Stimulated activated CD4-positive, alpha-beta T cell treated with anti-CD3 and anti-CD28 coated beads, Interleukin-1b, Interleukin-23, amount 100 ng/mL, for 1 hour (primary cell): Measurements from ENCODE around the gene RFX1.

Experiments used
- DNase-seq, 2 donors: peaks; one replicate each; pipeline ENCODE4 v3.0.0-alpha.2; 2020; ENCODE audit warnings: low read depth in 2 of 2

RFX1 gene

DNA sequence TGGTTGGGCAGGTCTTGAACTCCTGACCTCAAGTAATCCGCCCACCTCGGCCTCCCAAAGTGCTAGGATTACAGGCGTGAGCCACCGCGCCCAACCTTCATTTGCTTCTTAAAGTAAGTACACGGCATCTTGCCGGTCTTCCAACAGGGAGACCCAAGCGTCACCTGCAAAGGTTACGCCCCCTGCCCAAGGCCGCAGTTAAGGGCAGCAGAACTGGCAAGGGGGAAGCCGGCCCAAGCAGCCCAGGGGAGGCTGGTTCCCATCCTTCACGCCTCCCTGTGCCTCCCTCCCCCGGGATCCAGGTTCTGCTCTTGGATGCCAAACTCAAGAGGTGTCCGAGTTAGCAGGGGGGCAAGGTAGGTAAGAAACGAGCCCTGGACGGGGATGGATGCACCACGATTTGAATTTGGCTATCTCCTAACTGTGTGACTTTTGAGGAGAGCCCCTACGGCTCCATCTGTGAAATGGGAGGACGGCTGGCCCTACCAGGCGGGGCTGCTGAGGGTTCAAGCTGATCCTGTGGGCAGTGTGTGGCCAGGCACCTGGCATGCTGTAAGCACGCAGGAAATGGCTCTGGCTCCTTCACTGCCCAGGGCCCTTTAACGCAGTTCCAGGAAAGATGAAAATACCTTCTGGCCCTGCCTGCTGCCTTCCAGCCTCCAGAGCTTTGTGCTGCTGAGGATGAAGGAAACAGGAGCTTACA is 9.0 kb downstream of the RFX1 start:
- no peak for DNase-seq

DNA sequence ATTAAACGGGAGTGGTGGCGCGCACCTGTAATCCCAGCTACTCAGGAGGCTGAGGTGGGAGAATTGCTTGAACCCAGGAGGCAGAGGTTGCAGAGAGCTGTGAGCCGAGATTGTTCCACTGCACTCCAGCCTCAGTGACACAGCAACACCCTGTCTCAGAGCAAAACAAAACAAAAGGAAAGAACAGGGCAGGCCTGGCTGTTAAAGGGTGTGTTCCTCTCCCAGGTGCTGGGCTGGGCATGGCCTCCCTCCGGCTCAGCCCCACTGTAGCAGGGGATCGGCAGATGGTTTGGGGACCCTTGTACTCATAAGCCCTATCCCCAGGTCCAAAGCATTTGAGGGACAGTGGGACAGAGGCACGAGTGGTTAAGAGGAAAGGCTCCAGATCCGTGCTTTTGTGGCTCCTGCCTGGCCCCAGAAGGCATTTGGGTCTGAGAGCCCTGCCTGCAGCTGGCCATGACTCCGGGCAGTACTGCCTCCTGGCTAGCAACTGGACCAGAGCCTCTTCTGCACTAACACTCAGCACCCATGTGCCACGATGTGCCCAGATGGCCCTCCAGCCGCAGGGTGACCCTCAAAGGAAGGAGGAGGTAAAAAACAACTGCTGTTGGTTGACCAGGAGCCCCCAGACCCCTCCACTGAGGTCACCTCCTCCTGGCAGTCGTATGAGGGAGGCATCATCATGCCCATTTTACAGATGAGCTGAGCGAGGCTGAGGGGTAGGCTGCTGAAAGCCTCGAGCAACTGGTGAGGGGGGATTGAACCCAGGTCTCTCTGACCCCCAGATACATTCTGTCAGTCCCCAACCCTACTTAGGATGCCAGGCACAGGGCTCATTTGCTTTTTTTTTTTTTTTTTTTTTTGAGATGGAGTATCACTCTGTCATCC is 10.0 kb downstream of the RFX1 start:
- DNase-seq, result no peak

DNA sequence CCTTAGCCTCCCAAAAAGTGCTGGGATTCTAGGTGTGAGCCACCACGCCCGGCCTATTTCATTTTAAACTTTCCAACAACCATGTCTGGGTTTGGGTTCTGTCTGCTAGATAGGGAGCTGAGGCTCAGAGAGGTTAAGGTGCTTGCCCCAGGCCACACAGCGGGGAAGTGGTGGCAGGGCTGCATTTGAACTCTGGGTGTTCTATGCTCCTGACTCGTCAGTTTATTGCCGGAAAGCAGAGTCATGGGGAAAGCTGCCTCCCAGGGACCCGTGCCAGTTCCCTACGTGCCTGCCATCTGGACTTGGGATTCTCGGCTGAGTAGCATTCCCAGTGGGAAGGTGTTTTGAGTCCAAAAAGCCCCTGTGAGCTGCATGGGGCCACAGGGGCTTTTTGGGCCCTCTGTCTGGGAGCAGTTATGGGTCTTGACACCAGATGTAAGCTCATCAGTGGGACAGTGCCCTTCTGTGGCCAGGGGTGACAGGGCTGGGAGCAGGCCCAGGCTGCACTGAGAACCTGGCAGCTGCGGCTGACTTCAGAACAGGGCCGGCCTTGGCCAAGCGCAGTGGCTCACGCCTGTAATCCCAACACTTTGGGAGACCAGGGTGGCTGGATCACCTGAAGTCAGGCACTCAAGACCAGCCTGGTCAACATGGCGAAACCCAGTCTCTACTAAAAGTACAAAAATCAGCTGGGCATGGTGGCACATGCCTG is 10.9 kb downstream of the RFX1 start:
- DNase-seq, result no peak

DNA sequence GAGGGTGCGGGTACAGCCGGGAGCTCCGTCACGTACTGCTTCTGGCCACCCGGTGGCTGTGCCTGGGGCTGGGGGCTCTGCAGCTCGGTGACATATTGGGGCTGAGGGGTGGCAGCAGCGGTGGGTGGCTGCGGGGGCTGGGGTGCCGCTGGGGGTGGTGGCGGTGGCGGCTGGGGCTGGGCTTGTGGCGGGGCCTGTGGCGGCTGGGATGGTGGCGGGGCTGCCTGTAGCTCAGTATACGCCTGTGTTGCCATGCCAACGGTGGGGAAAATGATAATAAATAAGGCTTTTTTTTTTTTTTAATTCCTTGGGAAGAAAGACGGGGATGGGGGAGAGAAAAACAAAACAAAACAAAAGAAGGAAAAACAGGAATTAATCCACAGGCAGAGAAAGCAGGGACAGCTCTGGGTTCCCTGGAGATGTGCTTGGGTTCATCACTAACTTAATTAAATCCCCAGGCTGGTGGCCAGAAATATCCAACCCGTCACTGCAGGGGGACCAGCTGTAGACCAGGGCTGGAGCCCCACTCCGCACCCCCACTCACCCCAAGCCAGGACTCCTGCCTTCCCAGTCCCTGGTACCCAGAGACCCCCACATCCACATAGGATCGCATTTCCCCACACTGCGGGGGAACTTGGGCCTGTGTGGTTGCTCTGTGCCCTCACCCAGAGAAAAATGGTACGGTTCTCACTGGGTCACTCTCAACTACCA is 12.4 kb downstream of the RFX1 start:
- no peak for DNase-seq

- DNase-seq, result no peak
These were observed 14.1 kb downstream of the RFX1 start for GRCh38 chr19:13992025-13992424.

DNA sequence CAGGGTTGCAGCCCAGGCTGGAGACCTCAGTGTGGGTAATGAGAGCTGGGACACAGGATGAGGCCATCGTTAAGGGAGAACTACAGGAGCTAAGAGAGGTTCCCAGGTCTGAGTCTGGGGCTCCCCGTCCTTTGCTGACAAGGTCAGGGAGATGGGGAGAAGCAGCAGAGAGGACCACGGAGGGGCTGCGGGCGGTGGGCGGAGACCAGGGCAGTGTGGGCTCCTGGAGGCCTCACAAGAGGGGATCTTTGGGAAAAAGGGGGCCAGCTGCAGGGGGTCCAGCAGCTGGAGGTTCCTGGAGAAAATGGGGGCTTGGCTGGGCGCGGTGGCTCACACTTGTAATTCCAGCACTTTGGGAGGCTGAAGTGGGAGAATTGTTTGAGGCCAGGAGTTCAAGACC is 16.0 kb downstream of the RFX1 start:
- DNase-seq, result no peak

GRCh38 chr19:13989487-13989886 is 16.6 kb downstream of the RFX1 start:
- DNase-seq, result no peak

GRCh38 chr19:13987101-13987890 is 18.8 kb downstream of the RFX1 start:
- no peak for DNase-seq

GRCh38 chr19:13986348-13986904 is 19.7 kb downstream of the RFX1 start:
- DNase-seq, result peak; percentile 94 to 98

GRCh38 chr19:13985771-13986347 is 20.3 kb downstream of the RFX1 start:
- no peak for DNase-seq

DNA sequence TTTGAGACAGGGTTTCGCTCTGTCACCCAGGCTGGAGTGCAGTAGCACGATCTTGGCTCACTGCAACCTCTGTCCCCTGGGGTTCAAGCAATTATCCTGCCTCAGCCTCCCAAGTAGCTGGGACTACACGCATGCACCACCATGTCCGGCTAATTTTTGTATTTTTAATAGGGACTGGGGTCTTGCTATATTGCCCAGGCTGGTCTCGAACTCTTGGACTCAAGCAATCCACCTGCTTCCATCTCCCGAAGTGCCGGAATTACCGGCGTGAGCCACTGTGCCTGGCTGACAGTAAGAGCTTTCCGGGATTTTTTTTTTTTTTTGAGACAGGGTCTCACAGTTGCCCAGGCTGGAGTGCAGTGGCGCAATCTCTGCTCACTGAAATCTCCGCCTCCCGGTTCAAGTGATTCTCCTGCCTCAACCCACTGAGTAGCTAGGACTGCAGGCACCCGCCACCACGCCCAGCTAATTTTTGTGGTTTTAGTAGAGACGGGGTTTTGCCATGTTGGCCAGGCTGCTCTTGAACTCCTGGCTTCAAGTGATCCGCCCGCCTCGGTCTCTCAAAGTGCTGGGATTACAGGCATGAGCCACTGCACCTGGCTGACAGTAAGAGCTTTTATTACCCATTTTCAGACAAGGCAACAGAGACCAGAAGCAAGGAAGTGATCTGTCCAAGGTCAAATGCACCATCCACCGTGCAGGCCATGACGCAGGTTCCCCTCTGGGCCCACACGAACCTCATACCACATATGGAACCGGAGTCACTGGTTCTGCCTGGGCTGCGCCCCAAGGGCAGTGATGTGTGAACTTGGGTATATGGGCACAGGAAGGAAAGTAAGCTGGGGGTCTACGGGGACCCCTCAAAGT is 21.0 kb downstream of the RFX1 start:
- DNase-seq, result no peak

- no peak for DNase-seq
These were observed 21.9 kb downstream of the RFX1 start for GRCh38 chr19:13984186-13984585.

- DNase-seq, result no peak
These were observed 22.8 kb downstream of the RFX1 start for GRCh38 chr19:13983213-13983889.

- no peak for DNase-seq
These were observed 23.3 kb downstream of the RFX1 start for GRCh38 chr19:13982773-13983172.

DNA sequence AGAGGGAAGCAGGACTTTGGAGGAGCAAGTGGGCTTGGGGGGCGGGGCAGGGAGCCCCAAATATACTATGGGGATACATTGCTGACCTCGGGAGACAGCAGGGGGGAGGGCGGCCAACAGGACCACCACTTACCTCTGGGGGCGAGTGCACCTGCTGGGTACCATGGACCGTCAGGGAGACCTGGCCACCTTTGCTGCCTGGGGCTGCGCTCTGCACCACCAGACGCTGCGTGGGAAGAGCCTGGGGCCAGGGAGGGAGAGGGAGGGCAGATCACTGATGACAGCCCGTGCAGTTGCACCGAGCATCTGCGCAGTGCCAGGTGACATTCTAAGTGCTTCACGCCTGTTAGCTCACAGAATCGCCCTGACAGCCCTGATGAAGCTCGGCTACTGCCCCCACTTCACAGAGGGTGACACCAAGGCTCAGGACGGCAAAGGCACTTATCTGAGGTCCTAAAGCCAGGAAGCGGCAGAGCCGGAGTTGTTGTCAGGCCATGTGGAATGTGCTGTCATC is 24.1 kb downstream of the RFX1 start:
- no peak for DNase-seq

DNA sequence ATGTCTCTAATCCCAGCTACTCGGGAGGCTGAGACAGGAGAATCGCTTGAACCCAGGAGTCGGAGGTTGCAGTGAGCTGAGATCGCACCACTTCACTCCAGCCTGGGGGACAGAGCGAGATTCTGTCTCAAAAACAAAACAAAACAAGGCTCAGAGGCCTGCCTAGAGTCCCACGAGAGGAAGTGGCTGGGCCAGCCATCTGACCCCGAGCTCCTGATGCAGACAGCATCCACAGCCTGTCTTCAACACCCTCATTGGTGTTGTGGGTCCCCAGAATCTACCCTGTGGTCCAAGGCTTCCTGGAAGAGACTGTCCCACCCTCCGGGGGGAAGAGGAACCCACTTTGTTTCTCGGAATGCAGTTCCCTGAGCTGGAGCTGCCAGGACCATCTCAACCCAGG is 24.7 kb downstream of the RFX1 start:
- no peak for DNase-seq

GRCh38 chr19:13981021-13981420 is 25.1 kb downstream of the RFX1 start:
- DNase-seq, result no peak

DNA sequence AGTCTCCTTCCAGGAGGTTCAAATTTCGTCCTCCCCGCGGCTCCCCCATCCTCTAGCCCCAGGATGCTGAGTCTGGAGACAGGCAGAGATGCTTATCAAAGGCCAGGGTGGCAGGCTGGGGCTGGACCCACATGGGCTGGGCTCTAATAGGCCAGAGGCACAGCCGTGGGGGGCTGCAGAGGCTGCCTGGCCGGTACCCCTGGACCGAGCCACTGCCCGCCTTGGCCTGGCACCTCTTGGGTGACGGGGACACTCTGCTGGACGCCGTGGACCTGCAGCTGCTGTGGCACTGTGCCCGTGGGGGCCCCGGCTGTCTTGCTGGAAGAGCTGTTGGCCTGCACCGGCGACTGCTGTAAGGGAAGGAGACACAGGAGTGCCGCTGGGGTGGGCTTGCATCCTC is 25.8 kb downstream of the RFX1 start:
- no peak for DNase-seq

DNA sequence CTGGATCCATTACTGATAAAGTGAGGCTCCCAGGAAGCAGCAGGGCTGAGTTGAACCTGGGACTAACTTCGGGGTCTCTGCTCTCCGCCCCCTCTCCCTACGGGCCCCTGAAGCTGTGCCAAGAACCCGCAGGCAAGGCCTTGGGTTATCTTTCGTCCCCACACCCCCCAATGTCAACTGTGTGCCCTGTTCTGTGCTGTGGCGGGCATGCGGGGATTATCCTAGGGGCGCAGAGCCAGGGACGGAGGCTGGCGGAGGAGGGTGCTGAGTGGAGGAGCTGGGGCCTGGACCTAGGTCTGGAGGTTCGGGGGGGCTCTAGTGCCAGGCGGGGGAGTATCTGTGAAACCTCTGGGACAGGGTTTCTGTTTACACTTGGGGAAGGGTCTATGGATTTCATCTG is 26.4 kb downstream of the RFX1 start:
- DNase-seq, result no peak
